NCI-H1105 (cell line): Measurements from ENCODE around the gene LY86.

ENCODE experiments used
- DNase-seq: peaks from one replicate; lab custom pipeline; 2025; lab: John Stamatoyannopoulos, UW

LY86 gene

DNA sequence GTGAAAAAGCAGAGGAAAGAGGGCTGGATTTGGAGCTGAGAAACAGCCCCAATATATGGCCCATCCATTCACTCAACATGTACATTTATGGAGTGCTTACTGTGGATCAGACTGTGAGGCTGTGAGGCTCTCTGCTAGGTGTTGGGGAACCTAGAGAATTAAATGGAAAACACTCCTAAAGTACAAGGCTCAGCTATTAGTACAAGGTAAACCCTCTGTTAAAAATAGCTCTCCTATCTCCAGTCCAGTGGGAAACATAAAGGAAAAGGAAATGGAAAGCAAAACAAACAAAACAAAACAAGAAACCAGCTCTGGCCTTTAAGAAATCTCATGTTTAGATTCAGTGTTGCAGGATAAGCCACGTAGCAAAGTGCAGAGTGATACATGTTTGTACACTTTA is 35.0 kb downstream of the LY86 start:
- no peak for DNase-seq

DNA sequence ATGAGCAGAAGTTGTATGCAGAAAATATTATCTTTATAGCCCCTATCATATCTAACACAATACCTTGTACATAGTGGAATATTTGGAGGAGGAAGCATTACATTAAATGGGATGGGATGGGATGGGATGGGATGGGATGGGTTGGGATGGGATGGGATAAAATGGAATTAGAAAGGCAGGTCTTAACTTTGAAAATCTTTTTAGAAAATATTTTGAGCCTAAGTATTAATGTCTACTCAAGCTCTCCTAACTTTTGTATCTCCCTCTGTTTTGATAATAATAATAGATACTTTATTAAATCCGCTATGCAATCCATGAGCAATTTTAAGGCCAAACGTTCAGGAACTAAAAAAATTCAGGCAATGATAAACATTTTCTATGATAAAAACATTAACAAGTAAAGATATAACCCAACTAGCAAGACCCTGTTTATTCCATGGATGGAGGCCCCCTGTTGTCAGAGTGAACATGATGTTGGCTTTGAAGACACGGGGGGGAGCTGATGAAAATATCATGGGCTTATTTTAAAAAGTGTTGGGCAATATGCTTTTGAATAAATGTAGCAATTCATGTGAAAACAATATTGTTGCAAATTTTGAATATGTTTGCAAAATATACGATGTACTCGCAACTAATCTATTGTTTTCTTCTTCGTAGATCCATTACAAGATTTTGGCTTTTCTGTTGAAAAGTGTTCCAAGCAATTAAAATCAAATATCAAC is 35.9 kb downstream of the LY86 start:
- no peak for DNase-seq

DNA sequence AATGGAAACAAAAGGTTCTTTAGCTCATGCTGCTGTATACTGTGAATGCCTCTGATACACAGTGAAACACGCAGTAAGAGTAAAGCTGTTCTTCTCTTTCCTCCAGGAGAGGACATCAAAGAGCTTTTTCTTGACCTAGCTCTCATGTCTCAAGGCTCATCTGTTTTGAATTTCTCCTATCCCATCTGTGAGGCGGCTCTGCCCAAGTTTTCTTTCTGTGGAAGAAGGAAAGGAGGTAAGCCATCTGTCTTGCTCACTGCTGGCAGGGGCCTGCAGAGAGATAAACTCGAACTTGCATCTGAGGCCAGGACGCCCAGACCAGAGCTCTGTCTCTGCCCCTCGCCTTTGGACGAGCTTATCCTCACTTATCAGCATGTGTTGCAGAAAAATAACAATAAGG is 37.7 kb downstream of the LY86 start:
- DNase-seq = no peak

DNA sequence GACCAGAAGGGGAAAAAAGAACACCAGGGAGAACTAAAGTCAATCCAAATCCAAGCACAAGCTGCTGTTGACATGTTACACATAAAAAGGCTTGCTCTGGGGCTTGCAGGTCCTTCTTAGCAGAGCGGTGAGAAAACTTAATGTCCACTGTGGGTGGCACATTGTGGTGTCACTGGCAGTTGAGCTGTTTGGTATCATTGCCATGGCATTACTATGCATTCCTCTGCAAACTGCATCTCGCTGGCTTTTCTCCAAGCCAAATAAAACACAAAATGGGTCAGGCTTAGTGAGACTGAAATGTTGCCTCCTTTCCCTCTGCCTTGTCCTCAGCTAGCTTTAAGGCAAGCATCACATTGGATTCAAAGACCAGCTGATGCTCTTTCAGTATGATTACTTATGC is 40.9 kb downstream of the LY86 start:
- DNase-seq = no peak

DNA sequence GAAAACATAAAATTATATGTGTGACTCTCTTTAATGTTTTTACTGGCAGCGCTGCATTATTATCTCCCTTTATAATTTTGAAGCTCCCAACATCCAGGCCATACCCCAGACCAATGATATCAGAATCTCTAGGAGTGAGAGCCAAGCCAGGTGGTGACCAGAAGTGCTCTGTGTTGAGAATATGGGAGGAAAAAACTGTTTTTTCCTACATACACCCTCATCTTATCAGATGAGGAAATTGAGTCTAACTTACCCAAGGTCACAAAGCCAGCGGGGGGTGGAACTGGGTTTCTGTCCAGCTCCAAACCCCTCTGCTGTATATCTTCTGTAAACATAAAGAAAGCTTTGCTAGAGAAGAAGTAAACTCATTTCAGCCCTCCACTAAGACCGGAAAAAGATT is 42.5 kb downstream of the LY86 start:
- DNase-seq = no peak

DNA sequence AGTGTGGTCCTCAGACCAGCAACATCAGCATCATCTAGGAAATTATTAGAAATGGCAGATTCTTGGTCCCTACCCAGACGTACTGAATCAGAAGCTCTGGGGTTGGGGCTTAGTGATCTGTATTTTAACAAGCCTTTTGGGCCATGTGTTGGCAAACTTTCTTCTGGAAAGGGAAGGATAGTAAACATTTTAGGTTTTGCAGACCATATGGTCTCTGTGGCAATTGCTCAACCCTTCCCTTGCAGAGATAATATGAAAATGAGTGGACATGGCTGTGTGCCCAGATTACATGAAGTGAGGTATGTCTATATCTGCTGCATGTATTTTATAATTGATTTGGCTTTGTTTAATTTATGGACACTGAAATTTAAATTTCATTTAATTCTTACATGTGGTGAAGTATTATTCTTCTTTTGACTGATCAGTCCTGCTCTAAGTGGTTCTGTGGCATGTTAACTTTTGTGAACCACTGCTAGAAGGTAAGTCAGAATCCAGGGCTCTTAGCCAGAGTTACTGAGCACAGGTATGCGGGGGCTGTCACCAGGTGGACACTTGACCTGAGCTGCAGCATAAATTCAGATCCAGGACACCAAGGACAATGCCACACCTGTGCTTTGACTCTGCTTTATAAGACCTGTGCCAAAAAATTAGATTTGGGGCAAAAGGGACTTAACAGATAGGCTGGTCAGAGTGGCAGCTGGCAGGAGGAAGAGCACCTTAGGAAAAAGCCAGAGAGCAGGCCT is 43.2 kb downstream of the LY86 start:
- DNase-seq = no peak

DNA sequence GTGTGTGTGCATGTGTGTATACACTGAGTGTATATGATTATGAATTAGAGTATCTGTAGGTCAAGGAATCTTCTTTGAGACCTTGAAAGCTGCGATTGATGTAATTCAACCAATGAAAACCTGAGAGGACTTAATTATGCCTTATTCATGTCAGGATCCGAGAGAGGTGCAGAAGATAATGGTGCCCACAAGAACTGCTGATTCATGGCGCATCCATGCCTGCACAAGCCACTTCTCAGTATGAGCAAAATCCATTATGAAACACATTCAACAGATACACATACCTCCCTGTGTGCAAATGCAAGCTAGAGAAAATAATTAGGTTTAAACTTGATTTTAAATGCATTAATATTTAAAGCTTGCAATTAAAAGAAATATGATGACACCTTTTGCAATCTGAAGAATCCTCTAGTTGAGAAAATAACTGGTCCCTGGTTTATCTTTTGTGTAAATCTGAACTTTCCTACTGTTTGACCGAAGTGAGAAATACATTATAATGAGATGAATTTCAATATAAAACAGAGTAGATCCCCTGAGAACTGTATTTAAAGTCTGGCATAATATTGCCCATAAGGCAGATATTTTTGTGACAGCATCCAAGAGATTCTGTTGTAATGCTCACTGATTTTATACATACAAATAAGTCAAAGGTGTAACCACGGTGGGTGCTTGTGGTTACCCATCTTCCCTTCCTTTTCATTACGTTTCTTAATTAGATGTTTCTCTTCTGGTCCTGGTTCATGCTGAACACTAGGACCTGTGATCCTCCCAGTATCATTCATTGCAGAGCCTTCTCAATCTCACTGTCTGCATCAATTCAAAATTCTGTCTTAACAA is 45.6 kb downstream of the LY86 start:
- DNase-seq = no peak

DNA sequence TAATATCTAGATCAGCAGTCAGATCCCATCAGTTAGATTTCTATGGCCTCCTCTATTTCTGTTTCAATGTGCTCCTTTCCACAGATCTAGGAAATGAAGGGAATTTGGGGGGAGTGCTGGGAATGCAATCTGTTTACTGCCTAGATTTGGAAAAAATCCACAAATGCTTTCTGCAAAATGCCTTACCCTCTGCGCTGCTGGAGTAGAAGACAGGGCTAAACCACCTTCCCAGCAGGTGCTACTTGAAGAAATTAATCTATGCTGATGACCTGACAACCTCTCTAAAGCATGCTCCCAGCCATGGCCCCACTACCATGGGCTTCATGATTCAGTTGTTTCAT is 46.2 kb downstream of the LY86 start:
- DNase-seq = no peak

DNA sequence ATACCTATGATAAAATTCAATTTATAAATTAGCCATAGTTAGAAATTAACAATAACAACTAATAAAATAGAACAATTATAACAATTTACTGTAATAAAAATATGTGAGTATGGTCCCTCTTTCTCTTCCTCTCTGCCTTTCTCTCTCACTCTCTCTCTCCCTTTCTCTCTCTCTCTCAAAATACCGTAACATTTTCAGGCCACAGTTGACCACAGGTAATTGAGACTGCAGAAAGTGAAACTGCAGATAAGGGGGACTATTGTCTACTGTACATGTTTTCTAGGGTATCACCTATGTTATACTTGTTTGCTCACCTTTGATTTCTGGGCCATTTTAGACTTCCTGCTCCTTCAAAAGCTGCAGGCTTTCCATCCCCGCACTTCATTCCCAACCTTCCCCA is 46.8 kb downstream of the LY86 start:
- no peak for DNase-seq

DNA sequence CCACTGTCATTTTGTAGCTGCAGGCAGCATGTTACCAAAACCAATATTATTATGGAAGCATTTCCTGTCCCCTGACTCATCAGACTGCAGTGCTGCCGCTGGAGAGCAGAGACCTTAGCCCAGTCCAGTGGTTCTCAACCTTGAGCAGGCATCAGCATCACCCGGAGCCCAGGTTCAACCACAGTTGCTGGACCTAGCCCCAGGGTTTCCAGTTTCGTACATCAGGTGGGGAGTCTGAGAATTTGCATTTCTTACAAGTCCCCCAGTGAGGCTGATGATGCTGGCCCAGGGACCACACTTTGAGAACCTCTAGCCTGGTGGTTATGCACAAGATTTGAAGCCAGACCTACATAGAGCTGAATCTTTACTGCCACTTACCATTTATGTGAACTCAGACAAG is 47.3 kb downstream of the LY86 start:
- no peak for DNase-seq

DNA sequence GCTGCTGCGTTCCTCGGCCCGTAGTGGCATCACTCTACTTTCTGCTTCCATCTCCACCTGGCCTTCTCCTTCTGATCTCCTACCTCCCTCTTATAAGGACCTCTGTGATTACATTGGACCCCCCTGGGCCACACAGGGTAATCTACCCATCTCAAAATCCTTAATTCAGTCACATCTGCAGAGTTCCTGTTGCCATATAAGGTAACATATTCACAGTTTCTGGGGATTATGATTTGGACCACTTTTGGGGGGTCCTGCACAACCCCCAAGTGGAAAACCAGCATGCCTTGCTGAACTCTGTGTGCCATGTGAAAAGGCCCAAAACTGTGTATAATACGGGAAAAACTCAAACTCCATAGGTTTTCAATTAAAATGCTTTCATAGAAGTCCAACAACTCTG is 51.1 kb downstream of the LY86 start:
- DNase-seq = no peak

DNA sequence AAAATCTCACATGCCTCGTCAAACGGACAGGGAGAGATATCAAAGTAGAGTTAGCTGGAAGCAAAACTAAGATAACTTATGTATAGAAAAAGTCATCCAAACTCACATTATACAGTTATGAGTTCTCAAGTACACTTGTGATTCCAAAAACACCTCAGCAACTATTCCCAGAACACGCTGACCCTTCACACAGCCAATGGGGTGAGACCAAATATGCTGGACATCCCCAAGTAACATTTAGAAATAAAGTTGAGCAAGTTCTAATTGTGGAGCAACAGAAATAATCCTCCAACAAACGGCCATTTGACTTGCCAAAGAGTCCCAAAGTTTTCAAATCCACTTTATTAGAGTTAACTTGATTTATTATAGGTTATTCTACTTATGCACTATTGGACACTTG is 52.4 kb downstream of the LY86 start:
- no peak for DNase-seq

DNA sequence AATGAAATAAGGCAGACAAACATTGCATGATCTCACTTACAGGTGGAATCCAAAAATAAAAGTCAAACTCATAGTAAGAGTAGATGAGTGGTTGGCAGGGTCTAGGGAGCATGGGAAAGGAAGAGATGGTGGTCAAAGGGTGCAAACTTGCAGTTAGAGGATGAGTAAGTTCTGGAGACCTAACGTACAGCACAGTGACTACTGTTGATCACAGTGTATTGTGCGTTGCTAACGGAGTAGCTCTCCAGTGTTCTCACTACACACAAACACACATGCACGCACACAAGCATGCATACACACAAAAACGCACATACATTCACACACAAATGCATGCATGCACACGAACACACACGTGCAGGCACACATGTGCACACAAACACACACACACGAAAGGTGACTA is 54.9 kb downstream of the LY86 start:
- no peak for DNase-seq

DNA sequence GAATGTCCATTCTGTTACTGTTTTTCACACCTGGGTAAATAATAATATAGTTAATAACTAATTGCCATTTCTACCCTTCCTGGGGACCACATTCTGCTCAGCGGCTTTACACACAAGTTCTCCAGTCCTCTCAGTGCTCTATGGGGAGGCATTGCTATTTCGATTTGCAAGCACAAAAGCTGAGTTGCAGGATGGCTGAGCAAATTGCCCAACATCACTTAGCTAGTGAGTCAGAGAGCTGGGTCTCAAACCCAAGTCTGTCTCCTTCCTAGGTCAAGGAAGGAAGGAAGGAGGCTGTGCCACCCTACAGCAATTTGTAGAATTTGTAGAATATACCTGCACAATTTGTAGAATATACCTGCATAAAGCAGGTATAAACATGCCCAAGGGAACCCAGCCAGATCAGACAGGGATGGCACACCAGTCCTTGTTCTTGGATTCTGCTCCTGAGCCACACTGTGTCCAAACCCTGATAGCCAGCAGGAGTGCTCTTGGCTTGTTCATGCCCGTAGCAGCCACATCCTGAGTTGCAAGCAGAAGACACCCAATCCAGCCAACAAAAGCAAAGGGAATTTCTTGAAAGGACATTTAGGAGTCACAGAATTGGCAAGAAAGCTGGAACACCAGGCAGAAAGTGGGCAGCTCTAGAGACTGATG is 56.9 kb downstream of the LY86 start:
- no peak for DNase-seq

DNA sequence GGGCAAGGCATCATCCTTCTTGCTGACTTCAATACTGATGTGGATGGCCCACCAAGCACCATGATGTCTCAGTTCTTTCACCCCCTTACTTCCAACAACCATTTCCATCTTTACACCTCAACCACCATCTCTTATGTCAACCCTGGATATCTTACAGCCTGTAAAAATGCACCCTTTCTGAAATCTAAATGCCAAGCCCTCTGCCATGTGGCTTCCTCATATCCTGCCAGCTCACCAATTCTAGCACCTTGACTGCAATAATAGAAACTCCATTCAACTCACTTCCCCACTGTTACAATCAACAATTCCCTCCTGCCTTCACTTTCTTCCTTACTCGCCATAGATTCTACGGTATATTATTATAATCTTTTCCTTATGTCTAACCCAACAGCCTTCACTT is 57.9 kb downstream of the LY86 start:
- no peak for DNase-seq

DNA sequence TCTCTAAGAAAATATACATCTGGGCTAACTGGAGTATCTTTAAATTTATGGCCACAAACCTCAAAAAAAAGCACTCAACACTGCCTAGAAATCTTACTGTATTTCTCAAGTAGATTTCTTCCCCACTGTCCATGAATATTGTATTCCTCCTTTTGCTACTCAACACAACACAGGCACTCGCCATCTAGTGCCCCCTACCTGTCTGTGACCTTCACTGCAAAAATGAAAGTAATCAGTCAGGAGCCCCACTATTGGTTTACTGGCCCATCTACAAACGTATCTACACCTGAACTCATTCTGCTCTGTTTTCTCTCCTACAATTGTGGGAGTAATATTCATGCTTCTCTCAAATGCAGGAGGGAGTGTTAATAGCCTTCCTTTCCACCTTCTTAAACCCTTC is 58.3 kb downstream of the LY86 start:
- no peak for DNase-seq

DNA sequence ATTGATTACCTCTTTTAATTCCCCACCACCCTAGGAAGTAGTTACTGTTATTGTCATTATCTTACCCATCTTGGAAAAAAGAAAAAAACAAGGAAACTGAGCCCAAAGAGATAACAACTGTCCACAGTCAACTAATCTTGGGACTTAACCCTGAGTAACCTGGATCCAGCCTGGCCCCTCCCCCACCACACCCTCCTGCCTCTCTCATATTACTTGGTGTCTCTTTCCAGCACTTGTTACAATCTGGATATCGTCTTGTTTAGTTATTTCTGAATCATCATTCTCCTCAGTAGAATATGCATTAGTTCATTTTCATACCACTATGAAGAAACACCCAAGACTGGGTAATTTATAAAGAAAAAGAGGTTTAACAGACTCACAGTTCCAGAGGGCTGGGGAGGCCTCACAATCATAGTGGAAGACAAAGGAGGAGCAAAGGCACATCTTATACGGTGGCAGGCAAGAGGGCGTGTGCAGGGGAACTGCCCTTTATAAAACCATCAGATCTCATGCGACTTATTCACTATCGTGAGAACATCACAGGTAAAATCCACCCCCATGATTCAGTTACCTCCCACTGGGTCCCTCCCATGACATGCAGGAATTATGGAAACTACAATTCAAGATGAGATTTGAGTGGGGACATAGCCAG is 60.3 kb downstream of the LY86 start:
- no peak for DNase-seq

DNA sequence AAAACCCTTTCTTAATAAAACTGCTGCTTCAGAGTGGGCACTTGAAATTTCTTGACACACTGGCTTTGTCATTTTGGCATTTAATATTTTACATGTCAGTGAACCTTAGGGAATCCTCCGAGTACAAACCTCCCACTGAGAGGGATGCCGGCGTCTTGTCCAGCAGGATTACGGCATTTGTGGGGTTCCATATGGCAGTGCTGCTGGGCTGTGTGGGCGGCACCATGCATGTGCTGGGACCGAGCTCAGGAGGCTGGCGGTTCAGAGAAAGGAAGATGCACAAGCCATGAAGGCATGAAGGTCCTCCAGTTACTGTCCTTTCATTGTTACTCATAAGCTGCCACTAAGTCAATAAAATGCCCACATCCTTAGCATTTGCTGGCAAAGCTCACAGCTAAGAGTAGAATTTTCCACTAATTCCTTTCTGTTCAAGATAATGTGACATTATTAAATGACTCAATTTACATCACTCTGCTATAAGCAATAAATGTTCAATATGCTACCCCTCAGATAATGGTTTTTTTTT is 61.4 kb downstream of the LY86 start:
- no peak for DNase-seq

DNA sequence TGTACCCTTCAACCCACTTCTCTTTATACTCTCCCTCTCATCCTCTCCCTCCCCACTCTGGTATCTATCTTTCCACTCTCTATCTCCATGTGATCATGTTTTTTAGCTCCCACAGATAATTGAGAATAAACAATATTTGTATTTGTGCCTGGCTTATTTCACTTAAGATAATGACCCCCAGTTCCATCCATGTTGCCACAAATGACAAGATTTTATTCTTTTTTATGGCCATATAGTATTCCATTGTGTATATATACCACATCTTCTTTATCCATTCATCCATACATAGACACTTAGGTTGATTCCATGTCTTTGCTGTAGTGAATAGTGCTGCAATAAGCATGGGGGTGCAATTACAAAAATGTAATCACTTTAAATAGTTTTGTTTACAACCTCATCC is 62.3 kb downstream of the LY86 start:
- no peak for DNase-seq

DNA sequence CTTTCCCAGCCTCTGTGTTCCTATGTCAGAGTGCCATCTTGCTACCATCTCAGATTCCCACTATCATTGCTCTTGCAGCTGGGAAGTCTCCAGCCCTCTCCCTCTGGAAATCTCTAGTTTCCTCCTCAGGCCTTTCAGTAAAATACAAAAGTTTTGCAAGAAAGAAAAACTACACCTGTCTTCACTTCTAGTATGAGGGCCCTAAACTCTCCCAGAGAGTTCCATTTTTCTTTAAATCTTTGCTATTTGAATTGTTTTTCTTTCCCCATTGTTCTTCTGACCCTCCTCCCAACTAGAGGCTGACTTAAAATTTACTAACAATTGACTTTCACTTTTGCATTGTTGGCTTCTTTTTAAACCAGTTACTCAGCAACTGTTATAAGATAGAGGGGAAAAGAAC is 62.8 kb downstream of the LY86 start:
- no peak for DNase-seq

DNA sequence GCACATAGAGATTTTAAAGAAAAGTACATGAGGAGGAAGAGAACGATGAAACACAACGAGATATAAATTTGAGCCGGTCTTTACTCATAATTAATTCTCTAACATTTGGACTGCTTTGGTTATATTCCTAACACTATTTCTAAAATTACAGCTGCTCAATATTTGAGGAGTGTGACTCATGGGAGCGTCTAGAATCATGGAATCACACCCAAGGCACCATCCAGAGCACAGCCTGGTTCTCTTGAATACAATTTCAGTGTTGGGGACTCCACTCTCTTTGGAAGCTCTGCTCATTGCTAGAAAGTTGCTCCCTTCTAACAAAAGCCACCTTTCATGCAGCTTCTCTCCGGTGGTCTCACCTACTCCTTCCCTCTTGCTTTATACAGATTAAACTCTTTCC is 64.4 kb downstream of the LY86 start:
- no peak for DNase-seq
